ENCODE data around the gene CABP1.
"Not testable (repeated sequence)": the region's sequence is repeated elsewhere in the genome, so short reads cannot be mapped to it uniquely, and the experiment has no call there.

The CABP1 gene

DNA sequence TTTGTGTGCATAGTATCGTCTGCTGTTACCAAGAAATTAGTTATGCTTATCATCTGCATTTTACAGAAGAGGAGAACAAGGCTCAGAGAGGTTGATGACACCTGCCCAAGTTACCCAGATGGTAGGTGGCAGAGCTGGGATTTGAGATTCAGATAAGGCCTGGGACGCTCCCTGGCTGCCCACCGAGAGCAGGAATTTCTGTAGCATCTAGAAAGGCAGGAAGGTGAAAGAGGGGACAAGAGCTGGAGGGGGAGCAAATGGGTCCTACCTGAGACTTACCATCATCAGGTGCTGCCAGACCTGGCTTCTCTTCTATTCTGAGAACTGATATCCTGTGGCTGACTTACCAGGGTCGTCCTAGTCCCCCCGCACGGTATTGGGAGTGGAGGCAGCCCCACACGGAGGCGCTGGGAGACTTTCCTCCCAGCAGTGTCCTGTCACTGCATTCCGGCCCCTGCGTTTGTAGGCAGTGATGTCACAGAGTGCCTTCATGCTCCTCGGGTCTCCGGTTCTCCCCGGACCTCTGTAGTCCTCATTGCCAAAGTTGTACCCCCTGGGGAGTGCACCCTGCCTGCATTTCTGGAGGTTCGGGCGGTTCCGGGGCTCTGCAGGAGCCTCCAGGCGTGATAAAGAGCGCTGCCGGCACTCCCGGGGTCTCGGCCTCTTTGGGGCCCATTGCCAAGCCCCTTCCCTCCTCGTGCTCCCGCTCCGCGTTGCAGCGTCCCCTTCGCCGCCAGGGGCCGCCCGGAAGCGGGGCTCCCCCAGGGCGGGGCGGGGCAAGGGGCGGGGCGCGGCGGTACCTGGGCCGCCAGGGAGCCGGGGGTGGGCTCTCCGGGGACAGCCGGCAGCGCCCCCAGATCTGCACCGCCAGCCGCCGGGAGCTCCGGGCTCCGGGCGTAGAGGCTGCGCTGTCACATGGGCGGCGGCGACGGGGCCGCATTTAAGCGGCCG is at the start of gene CABP1:
CABP1 (plus strand) TSS at position 856 of the 951 bp plus-strand sequence; CDS start at position 916, 60 bp downstream.
- peak in 1 of 2 experiments; percentile 17 for DNase-seq

DNA sequence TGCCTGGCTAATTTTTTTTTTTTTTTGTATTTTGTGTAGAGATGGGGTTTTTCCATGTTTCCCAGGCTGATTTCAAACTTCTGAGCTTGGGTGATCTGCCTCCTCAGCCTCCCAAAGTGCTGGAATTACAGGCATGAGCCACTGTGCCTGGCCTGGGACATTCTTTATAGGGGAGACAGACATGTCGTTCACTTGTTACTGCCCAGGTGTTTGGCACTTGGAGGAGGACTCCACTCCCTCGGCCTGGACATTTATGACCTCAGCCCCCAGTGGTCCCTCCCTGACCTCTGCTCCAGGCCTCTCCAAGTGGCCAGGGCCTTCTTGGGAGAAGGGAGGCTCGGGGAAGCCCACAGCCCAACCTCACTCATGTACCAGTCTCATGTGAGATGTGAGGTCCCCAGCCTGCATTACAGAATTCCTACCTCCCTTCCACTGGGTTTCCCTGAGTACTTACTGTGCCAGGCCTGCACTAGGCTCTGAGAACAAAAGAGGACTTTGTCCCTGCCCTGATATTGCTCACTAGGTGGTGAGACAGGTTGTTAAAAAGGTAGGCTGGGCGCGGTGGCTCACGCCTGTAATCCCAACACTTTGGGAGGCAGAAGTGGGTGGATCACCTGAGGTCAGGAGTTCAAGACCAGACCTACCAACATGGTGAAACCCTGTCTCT is 49.6 kb upstream of the CABP1 start:
- DNase-seq, result no peak

DNA sequence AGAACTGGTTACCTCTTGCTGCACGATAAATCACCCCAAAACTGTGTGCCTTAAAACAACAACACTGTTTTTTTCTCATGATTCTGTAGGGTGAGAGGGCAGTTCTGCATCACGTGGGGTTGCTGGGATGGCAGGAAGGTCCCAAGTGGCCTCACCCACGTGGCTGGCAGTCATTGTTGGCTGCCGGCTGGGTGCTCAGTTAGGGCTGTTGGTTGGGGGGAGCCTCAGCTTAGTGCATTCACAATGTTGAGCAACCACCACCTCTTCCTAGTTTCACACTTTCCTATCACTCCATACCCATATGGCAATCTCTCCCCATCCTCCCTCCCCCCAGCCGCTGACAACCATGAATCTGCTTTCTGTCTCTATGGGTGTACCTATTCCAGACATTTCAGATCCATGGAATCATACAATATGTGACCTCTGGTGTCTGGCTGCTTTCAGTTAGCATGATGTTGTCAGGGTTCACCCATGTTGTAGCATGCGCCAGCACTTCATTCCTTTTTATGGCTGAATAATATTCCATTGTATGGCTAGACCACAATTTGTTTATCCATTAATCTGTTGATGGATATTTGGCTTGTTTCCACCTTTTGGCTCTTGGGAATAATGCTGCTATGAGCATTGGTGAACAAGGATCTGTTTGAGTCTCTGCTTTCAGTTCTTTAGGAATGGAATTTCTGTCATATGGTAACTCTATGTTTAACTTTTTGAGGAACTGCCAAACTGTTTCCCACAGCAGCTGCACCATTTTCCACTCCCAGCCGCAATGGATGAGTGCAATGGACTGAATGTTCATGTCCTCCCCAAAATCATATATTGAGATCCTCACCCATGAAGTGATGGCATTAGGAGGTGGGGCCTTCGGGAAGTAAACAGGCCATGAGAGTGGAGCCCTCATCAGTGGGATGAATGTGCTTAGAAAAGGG is 48.0 kb upstream of the CABP1 start:
- no peak for DNase-seq

DNA sequence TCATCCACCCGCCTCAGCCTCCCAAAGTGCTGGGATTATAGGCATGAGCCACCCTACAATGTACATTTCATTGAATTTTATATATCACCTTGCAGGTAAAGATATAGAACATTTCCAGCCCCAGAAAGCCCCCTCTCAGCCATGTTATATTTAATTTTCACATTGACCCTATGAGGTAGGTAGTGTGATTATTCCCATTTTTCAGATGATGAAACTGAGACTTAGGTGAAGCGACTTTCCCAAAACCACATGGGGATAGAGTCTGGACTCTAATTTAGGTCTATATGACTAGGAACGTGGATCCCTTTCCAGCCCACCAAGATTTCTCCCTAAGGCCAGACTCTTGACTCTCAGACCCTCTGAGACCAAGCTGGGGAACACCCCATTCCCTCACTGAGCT is 43.5 kb upstream of the CABP1 start:
- DNase-seq, result no peak

DNA sequence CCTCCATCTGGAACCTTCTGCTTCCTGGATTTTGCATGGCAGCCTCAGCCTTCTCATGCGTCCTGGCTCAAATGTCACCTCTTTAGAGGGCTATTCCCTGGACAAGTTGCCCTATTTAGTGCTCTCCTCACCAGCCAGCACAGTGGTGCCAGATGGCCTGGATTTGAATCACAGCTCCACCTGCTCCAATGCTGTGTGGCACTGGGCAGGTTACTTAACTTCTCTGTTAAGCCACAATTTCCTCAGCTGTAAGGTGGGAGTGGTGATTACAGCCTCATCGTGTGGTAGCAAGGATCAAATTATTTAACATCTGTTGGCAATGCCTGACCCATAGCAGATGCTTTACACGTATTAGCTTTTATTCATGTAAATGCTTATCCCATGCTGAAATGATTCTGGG is 42.6 kb upstream of the CABP1 start:
- DNase-seq, result no peak

DNA sequence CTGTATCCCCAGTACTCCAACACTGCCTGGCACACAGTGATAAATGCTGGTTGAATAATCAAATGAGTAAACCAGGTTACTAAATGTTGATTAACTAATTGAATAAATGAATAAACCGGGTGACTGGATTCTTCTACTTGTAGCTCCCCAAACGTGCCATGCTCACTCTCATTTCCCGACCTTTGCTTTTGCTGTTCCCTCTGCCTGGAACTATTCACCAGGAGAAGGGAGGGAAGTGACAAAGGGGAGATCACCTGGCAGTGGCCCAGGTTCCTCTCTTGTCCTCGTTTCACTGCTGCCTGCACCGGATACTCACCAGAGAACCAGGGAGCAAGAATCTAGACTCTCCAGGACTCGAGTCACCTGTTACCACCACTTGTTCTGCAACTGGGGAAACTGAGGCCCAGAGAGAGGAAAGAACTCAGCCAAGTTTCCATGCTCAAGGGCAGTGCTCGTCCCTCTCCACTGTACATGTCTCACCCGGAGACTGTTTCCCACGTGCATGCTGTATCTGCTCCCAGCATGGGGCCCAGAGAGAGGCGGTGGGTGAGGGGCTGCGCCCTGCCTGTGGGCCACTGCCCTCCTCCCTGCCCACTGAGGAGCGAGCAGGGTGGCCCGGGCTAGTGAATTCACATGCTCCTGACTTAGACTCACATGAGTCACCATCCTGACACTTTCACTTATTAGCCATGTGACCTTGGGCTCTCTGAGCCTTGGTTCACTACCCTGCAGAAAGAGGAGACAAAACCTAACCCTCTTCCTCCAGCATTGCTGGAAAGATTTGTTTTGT is 41.6 kb upstream of the CABP1 start:
- DNase-seq, result peak in 1 of 2 experiments; percentile 8

DNA sequence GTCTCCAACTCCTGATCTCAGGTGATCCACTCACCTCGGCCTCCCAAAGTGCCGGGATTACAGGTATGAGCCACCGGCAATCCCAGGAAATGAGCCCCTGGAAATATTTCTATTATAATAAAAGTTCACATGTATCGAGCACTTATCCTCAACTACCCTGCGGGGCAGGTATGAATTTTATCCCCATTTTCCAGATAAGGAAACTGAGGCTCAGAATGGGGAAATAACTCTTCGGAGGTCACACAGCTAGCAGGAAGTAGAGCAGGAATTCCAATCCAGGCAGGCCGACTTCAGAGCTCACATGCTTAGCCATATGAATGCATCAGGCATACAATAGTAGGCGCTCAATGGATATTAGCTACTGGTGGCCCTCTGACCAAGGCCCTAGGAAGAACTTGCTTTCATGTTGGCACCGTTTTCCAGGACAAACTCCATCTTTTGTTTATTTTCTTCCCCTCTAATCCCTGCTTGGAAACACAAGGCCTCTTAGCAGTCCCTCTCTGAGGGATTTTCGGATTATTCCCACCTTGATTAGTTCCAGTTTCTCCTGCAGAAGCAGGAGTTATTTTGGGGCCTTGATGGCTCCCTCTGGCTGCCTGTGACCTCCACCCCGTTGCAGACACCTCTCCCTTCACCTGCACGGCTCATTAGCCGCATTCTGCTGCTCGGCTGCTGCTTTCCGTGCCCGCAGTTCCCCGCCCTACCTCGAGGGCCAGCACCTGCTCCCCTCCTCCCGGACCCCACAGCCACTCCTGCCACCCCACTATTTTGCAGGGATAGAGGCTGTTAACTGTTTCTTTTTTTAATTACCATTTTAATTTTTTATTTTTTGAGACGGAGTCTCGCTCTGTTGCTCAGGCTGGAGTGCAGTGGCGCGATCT is 40.5 kb upstream of the CABP1 start:
- no peak for DNase-seq

DNA sequence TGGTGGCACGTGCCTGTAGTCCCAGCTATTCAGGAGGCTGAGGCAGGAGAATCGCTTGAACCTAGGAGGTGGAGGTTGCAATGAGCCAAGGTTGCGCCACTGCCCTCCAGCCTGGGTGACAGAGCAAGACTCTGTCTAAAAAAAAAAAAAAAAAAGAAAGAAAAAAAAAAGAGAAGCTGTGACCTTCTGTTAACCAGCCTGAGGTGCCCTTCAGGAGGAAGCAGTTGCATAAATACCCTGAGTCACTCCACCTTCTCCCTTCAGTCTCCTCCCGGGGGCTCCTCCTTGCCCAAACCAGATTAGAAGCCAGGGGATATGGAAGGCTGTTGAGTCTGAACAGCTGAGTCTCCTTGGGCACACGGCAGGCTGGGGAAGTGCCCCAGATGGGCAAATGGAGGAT is 38.0 kb upstream of the CABP1 start:
- DNase-seq, result not testable (repeated sequence)

DNA sequence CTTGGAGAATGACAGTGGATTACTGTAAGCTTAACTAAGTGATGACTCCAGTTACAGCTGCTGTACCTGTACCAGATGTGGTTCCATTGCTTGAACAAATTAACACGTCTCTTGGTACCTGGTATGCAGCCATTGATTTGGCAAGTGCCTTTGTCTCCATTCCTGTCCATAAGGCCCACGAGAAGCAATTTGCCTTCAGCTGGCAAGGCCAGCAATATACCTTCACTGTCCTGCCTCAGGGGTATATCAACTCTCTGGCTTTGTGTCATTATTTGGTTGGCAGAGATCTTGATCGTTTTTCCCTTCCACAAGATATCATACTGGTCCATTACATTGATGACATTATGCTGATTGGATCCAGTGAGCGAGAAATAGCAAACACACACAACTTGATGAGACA is 29.9 kb upstream of the CABP1 start:
- DNase-seq, result no peak

DNA sequence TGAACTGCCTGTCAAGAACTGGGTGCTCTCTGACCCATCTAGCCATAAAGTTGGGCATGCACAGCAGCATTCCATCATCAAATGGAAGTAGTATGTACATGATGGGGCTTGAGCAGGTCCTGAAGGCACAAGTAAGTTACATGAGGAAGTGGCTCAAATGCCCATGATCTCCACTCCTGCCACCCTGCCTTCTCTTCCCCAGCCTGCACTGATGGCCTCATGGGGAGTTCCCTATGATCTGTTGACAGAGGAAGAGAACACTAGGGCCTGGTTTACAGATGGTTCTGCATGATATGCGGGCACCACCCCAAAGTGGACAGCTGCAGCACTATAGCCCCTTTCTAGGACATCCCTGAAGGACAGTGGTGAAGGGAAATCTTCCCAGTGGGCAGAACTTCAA is 28.9 kb upstream of the CABP1 start:
- not testable (repeated sequence) for DNase-seq

DNA sequence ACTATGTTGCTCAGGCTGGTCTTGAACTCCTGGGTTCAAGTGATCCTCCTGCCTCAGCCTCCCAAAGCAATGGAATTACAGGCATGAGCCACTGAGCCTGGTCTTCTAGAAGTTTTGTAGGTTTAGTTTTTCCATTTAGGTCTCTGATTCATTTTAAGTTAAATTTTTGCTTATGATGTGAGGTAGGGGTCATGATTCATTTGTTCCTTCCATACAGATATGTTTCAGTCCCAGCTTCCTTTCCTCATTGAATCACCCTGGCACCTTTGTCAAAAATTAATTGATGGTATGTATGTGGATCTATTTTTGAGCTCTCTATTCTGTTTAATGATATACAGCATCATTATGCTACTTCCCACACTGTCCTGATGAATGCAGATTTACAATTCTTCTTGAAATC is 25.6 kb upstream of the CABP1 start:
- no peak for DNase-seq

DNA sequence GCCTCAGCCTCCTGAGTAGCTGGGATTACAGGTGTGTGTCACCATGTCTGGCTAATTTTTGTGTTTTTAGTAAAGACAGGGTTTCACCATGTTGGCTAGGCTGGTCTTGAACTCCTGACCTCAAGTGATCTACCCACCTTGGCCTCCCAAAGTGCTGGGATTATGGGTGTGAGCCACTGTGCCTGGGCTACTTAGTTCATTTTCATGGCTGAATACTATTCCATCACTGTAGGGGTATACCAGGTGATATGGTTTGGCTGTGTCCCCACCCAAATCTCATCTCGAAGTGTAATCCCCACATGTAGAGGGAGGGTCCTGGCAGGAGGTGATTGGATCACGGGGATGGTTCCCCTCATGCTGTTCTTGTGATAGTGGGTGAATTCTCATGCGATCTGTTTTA is 23.2 kb upstream of the CABP1 start:
- not testable (repeated sequence) for DNase-seq

DNA sequence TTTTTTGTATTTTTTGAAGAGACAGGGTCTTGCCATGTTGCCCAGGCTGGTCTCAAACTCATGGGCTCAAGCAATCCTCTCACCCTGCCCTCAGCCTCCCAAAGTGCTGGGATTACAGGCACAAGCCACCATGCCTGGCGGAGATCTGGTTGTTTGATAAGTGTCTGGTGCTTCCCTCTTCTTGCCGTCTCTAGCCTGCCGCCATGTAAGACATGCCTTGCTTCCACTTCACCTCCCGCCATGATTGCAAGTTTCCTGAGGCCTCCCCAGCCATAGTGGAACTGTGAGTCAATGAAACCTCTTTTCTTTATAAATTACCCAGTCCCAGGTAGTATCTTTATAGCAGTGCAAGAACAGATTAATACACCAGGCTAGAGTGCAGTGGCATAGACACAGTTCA is 22.7 kb upstream of the CABP1 start:
- not testable (repeated sequence) for DNase-seq

DNA sequence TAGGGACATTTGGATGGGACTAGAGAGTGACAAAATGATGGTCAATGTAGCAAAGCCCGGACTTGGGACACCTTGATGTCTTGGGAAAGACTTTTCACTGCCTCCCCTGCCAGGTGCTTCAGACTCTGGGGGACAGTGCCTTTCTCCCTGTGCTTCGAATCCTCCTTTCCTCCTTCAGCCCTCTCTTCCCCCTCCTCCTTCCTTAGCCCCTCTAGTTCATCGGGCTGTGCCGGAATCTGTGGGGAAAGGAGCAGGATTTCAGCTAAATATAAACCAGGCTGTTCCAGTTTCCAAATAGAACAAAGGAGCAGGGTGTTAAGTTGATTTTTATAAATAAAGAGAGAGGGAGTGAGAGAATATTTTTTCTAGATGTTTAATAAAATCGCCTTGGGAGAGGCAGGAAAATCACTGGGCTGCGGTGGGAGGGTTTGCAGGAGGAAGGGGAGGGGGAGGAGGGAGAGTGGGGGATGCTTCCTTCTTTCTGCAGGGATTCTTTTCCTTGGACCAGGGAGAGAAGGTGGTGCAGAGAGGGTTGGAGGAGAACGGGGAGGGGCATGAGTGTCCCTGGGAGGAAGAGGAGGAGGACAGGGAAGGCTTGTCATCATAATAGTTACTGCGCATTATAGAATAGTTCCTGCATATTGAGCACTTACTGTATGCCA is 21.3 kb upstream of the CABP1 start:
- DNase-seq, result no peak

DNA sequence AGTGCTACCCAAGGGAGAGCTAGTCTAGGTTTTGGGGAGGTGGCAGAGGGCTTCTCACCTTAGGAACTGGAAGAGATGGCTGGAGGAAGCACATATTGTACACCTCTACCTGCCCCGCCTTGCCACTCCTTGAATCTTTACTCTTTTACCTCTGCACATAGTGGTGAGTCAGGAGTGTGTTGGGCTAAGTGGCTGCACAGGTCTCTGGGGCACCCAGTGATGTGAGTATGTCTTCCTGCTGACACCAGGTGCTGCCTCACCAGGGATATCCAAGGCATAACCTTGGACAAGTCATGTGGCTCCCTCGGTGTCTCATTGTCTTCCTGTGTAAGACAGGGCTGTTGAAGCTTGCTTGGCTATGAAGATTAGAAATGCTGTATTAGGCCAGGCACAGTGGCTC is 19.8 kb upstream of the CABP1 start:
- DNase-seq, result no peak

DNA sequence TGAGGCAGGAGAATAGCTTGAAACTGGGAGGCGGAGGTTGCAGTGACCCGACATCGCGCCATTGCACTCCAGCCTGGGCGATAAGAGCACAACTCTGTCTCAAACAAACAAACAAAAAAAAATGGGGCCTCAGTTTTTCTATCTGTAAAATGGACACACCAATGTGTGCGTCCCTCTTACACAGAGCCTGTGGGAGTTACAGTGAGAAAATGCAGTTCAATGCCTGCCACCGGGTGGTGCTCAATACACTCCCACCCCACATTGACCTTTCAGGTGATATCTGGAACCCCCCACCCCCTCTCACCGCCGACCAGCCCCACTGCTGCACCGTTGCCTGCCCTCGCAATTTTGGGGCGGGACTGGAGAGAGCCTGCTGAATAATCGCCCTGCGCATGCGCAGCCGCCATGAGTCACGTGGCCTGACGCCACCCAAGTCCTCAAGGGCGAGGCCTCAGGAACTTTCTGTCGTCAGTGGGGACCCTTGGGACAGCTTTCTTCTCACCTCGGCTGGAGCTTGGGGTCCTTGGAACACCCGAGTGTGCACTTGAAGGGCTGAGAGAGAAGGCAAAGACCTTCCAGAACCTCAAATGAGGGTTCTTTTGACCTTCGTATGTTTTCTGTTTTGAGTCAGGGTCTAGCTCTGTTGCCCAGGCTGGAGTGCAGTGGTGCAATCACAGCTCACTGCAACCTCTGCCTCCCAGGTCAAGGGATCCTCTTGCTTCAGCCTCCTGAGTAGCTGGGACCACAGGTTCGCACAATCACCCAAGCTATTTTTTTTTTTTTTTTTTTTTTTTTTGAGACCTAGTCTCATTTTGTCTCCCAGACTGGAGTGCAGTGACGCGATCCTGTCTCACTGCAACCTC is 14.6 kb upstream of the CABP1 start:
- DNase-seq, result no peak

DNA sequence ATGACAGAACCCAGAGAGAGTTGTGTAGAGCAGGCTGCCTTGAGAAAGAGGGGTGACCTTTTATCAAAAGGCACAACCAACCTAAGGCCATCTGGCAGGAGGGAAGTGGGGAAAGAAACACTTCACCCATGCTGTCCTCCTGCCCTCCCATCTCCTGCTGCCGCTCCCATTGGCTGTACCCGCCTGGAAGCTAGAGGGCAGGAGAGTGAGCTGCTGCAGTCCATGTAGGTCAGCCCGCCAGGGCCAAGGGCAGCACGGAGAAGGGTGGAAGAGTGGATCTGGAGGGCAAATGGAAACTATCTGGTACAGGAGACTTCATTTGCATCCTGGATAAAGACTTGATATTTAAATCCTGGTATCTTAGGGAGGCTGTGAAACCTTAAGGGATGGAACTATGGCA is 11.5 kb upstream of the CABP1 start:
- no peak for DNase-seq

DNA sequence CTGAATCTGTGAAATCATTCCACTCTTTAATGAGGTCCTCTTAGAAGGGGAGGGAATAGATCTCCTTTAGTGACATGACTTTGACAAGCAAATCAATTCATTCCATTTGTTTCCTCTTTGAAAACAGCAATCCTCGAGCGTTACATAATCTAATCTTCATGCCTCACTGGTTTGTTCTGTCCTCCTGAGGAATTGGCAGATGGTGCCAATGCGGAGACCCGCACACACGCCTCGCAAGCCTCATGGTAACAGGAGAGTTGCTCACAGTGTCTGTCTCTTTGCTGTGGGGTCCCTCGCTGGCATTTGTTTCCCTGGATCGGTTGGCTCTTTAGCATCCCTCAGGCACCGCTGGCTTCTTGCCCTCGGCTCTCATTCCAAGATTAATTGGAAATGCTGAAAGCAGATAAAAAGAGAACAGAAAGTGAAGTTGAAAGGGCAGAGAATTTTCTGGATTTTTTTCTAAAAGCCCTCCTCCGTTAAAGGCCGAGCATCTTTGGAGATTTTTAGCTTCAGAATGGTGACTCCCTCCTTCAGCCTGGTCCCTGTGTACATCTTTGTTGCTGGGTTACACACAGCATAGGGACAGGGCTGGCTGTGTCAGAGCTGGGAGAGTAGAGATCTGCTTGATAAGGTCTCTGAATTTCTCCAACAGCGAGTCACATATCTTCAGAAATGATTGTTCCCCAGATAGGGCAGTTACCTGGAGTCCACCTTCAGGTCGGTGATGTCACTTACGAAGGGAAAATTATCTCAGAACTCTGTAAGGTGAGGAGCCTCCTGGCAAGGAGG is 10.1 kb upstream of the CABP1 start:
- DNase-seq, result no peak

DNA sequence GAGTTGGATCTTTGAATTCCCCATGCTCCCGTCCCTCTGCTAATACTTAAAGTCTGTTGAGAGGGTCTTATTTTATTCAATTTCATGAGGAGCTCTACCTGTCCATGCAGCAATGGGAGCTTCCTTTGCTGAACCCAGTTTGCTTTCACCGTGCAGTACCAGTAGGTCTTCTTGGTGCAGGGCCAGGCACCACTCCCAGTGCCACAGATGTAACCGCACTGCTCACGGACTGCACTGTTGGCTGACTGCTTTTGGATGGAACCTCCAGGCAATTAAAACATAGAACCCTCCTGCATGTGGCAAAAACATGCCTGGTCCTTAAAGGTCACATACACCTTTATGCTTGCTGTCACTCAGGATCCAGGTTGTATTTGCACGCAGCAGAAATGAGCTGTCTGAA is 9.3 kb upstream of the CABP1 start:
- DNase-seq, result no peak

Measured in SW 1271 (cell line).